Psoas muscle (tissue), 8 donors: ENCODE measurements around the gene CRLF1. TPM values are rescaled to one million over a fixed set of nuclear protein-coding genes. Genes with fewer than 3 reads are reported as not detected.

Source experiments
- ATAC-seq, 4 donors: fragments of 200-7000 bp; cut with Tn5 transposase; one replicate each; pipeline ENCODE4 v1.9.1; 2020; ENCODE audit warnings: moderate library complexity in 3 of 4, mild to moderate bottlenecking in 2 of 4
- DNase-seq, 2 donors: peaks; one replicate each; pipeline ENCODE4 v3.0.0-alpha.2; 2020
- H3K27ac ChIP-seq: fragments of 200-600 bp; one replicate; pipeline ENCODE4 v1.8.0; 2022
- H3K27me3 ChIP-seq, 3 donors: fragments of 200-600 bp in 1 of 3; one replicate each; pipeline versions ENCODE4 v1.6.1 to v1.8.0; 2013 to 2022; ENCODE audit warnings: low read length in 2 of 3, mild to moderate bottlenecking in 2 of 3, moderate library complexity in 1 of 3; ENCODE audit not compliant: insufficient read depth in 3 of 3
- H3K36me3 ChIP-seq, 2 donors: fragments of 200-600 bp in 1 of 2; one replicate each; pipeline versions ENCODE4 v1.6.1 to v1.8.0; 2013 to 2022; ENCODE audit warnings: low read depth in 1 of 2, mild to moderate bottlenecking in 1 of 2, moderate library complexity in 1 of 2; ENCODE audit not compliant: insufficient read depth in 1 of 2
- H3K4me1 ChIP-seq: fragments of 200-600 bp; one replicate; pipeline ENCODE4 v1.8.0; 2022
- H3K4me3 ChIP-seq: fragments of 200-600 bp; one replicate; pipeline ENCODE4 v1.8.0; 2022; ENCODE audit warnings: mild to moderate bottlenecking
- H3K9me3 ChIP-seq: fragments of 200-600 bp; one replicate; pipeline ENCODE4 v1.8.0; 2022
- WGBS, 3 donors: extraction: QIAGEN DNeasy Blood & Tissue Kit; methylation state at CpG; one replicate each; pipeline versions ENCODE4 v1.1.6 to v1.1.7; 2013; 5-methylcytosine and 5-hydroxymethylcytosine counted together
- intact Hi-C, 2 donors: fragments of 100-400 bp; cut with DNase I; formaldehyde crosslinking; loops; one replicate each; pipeline versions ENCODE4 v1.11.0 to v1.14.2; 2022
- polyA plus RNA-seq, 3 donors: library from polyadenylated mRNA; stranded (reverse); fragments of 200-250 nt; gene quantifications; one replicate each; pipeline ENCODE4 v1.2.3, GENCODE V29; 2013
- total RNA-seq, 4 donors: library from RNA; stranded (reverse); fragmentation: NEBNext Ultra II Directional in 2 of 4; extraction: Animal tissue kit (Norgen Biotek cat#: 25700) in 2 of 4; gene quantifications; one replicate each; pipeline versions ENCODE4 v1.2.1 to v1.2.4, GENCODE V29; 2021 to 2023
- TF ChIP-seq, protein P1 (sequence below): fragments of 200-600 bp; IDR thresholded peaks from one replicate; pipeline ENCODE4 v1.8.0; 2022; ENCODE audit warnings: antibody characterized with exemption
- donor health status: healthy with polysubstance abuse.
- donor health status: DM: no; HTN: no; CAD: no; lungs with moderate emphysema.
- donor health status: Bipolar disorder and iron deficiency.
- donor health status: healthy.
- donor health status: DM: yes; HTN: yes; CAD: no.
- donor health status: DM: no; HTN: no; CAD: no.
- donor health status: DM: no; HTN: no; CAD: no.
- donor health status: DM: yes; HTN: yes; CAD: no.

Gene CRLF1
- total and polyA plus RNA-seq, 7 donors: 8.3 to 28.4 (median 15.6) TPM

DNA sequence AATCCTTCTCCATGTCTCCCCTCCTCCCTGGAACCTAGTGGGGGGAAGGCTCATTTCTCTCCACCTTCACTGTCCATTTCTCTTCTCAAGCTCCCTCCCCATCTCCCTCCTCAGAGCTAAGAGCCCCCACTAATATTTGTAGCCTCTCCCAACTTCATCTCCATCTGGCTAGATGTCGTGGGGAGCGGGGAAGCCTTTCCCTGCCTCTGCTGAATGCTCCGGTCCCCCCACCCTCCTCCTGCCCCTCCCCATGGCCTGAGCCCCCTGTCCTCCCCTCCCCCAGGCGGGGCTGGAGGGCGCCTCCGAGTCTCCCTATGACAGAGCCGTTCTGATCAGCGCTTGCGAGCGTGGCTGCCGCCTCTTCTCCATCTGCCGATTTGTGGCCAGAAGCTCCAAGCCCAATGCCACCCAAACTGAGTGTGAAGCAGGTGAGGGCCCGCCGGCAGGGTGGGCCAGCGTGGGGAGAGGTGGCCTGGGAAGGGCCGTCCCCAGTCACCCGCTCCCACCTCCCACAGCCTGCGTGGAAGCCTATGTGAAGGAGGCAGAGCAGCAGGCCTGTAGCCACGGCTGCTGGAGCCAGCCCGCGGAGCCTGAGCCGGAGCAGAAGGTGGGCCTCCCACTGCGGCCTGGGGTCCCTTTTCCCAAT lies 7.1 kb upstream of the CRLF1 start:
- no peaks in the 10 kb centered on the region for H3K36me3 ChIP-seq
- DNase-seq: no peak
- no peak for ATAC-seq
- WGBS, 3 donors: 41 to 61% (median 54%) methylated on average over 20 to 23 of the region's 23 CpGs
- H3K27ac ChIP-seq: no peak overlapping the region
- H3K4me3 ChIP-seq: no peak overlapping the region
- peaks cover 0 to 78% (median 28%) of the 10 kb centered on the region in 3 donors for H3K27me3 ChIP-seq
- TF ChIP-seq, protein P1, sequence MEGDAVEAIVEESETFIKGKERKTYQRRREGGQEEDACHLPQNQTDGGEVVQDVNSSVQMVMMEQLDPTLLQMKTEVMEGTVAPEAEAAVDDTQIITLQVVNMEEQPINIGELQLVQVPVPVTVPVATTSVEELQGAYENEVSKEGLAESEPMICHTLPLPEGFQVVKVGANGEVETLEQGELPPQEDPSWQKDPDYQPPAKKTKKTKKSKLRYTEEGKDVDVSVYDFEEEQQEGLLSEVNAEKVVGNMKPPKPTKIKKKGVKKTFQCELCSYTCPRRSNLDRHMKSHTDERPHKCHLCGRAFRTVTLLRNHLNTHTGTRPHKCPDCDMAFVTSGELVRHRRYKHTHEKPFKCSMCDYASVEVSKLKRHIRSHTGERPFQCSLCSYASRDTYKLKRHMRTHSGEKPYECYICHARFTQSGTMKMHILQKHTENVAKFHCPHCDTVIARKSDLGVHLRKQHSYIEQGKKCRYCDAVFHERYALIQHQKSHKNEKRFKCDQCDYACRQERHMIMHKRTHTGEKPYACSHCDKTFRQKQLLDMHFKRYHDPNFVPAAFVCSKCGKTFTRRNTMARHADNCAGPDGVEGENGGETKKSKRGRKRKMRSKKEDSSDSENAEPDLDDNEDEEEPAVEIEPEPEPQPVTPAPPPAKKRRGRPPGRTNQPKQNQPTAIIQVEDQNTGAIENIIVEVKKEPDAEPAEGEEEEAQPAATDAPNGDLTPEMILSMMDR: no peak
- intact Hi-C loops: no loop called here
- peaks cover 11% of the 10 kb centered on the region for H3K4me1 ChIP-seq
- H3K9me3 ChIP-seq: no peaks in the 10 kb centered on the region

DNA sequence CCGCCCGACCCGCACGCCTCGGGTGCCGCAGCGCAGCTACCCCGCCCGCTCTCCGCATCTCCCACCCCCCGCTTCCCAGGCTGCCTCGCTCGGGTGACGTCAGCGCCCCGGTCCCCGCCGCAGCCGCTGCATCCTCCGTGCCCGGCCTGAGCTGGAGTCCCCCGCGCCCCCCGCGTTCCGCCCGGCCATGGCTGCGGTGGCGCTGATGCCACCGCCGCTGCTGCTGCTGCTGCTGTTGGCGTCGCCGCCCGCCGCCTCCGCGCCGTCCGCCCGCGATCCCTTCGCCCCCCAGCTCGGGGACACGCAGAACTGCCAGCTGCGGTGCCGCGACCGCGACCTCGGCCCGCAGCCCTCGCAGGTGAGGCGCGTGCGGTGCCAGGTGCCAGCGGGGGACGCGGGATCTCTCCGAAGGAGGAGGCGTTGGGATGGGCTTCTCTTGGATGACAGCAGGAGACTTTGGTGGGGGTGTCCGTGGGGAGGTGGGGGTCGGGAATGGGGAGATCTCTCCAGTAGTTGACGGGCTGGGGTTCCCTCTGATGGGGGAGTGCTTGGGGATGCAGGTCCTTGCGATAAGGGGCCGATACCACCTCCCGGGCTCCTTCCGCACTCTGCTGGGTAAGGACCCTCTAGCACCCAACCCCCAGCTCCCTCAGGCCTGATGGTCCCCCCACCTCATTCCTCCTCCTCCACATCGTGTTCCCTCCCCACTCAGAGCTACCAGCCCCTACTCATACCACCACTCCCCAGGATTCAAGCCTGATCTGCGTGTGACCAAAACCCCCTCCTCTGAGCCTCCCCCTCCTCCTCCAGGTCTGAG lies 6.4 kb upstream of the CRLF1 start, which contains the start of gene TMEM59L:
Gene TMEM59L (plus strand): TSS at position 99 of the 817 bp plus-strand sequence. CDS start 89 bp downstream, at position 188.
- DNase-seq (no peak), ATAC-seq (peak in 3 of 4 donors; percentile 27 to 39 (median 36))
- H3K27me3 ChIP-seq: peaks cover 0 to 84% (median 33%) of the 10 kb centered on the region in 3 donors
- intact Hi-C loops: no loop called here
- H3K9me3 ChIP-seq: no peaks in the 10 kb centered on the region
- H3K4me3 ChIP-seq: peak within 1 kb of the TSS; percentile 56
- H3K4me1 ChIP-seq: peaks cover 13% of the 10 kb centered on the region
- 3 to 5% (median 3%) methylated on average over 41 to 70 of the region's 70 CpGs for WGBS, 3 donors
- no peak within 1 kb of the TSS for H3K27ac ChIP-seq
- no peaks in the 10 kb centered on the region for H3K36me3 ChIP-seq
- TF ChIP-seq, protein P1: no peak

DNA sequence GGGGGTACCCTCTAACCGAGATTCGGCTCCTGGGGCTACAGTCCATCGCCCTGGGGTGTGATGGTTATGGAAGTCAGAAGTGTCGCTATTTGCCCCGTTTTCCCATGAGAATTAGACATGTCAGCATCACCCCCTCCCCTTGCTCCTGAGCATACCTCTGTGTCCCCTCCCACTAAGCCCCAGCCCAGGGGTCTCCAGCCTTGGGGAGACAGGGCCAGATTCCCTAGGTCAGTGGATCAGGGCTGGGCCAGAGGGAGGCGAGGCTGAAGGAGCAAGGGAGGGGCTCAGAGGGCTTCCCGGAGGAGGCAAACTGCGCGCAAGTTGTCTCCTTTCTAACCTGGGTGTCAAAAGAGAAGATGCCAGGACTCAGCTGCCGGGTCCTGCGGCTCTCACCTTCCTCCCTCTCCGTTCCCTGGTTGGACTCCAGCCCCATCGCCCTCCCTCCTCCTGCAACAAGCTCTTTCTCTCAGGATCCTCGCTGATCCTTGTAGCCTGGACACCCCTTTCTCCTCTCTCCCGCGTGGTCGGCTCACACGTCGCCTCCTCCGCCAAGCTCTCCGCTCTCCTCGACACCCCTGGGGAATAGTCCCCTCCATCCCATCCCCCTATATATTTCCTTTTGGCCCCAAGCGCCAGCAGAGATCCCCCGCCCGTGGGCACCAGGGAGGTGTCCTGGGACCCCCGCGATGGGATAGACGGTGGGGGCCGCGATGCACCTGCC lies 5.6 kb upstream of the CRLF1 start:
- ATAC-seq (peak in 1 of 4 donors; percentile 14), DNase-seq (no peak)
- Histone ChIP-seq H3K27me3 (peaks cover 0 to 86% (median 37%) of the 10 kb centered on the region in 3 donors), H3K27ac (no peak overlapping the region), H3K4me3 (peak overlapping the region; percentile 56), H3K4me1 (peaks cover 20% of the 10 kb centered on the region), H3K36me3 (no peaks in the 10 kb centered on the region), H3K9me3 (no peaks in the 10 kb centered on the region)
- TF ChIP-seq, protein P1: no peak
- intact Hi-C loops: no loop called here
- WGBS, 3 donors: 1% methylated on average over 25 to 30 of the region's 30 CpGs

DNA sequence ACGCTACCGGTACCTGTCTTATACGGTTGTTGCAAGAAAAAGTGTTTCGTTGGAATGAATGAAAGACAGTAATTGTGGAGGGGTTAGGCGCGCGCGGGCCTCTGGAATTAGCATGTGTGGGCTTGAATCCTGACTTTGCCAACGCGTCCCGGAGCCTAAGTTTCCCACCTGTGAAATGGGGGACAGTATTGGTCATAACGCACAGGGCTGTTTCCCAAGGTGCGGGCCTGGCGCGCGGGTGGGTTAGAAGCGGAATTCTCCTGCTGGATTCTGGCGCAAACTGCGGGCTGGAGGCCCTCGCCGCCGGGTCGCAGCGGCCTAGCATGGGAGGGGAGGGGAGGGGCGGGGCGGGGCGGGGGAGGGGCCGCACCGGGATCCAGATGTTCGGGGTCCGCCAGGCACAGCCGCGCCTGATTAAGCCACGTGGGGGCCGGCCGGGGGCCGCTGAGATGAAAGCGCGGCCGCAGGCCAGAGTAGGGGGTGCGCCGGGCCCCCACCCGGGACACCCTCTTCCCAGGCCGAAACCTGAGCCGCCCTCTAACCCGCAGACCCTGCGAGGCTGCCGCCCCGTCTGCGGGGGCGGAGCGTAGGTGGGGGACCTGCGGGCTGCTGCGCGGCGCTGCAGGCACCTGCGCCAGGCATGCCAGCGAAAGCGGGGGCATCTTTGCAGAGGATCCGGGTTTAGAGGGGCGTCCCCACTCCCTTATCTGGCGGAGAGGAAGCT lies 4.9 kb upstream of the CRLF1 start:
- TF ChIP-seq, protein P1: no peak
- Histone ChIP-seq H3K4me3 (peak overlapping the region; percentile 36), H3K27ac (no peak overlapping the region), H3K27me3 (peaks cover 0 to 80% (median 41%) of the 10 kb centered on the region in 3 donors), H3K4me1 (peaks cover 21% of the 10 kb centered on the region), H3K36me3 (no peaks in the 10 kb centered on the region), H3K9me3 (no peaks in the 10 kb centered on the region)
- WGBS, 3 donors: 2 to 3% (median 3%) methylated on average over 49 to 62 of the region's 62 CpGs
- ATAC-seq (peak in 1 of 4 donors; percentile 21), DNase-seq (no peak)
- intact Hi-C loops: no loop called here
